Heart right ventricle (tissue), 16 donors: ENCODE results near the gene FAF1. TPM values are rescaled to one million over a fixed set of nuclear protein-coding genes. Genes with fewer than 3 reads are reported as not detected.
A peak's percentile ranks its signal among the peaks of the same experiment; 100 is the strongest.
"Not testable (repeated sequence)": the region's sequence is repeated elsewhere in the genome, so short reads cannot be mapped to it uniquely, and the experiment has no call there.

ENCODE experiments used
- ATAC-seq, 8 donors: fragments of 200-7000 bp; cut with Tn5 transposase; one replicate each; pipeline ENCODE4 v1.9.1; 2020; ENCODE audit warnings: mild to moderate bottlenecking in 8 of 8, moderate library complexity in 8 of 8, moderate number of reproducible peaks in 1 of 8
- DNase-seq, 2 donors: peaks; one replicate each; pipeline ENCODE4 v3.0.0-alpha.2; 2020
- H3K27ac ChIP-seq, 10 donors: fragments of 200-600 bp; sonication (generic) in 2 of 10; one replicate each; pipeline versions ENCODE4 v1.5.0 to v1.8.0; 2020 to 2022; ENCODE audit warnings: mild to moderate bottlenecking in 3 of 10
- H3K27me3 ChIP-seq, 7 donors: fragments of 200-600 bp; one replicate each; pipeline ENCODE4 v1.8.0; 2021 to 2022; ENCODE audit warnings: mild to moderate bottlenecking in 2 of 7
- H3K36me3 ChIP-seq, 9 donors: fragments of 200-600 bp; sonication (generic) in 1 of 9; one replicate each; pipeline versions ENCODE4 v1.5.0 to v1.8.0; 2020 to 2022; ENCODE audit warnings: mild to moderate bottlenecking in 2 of 9
- H3K4me1 ChIP-seq, 9 donors: fragments of 200-600 bp; sonication (generic) in 1 of 9; one replicate each; pipeline versions ENCODE4 v1.5.0 to v1.8.0; 2020 to 2022; ENCODE audit warnings: mild to moderate bottlenecking in 4 of 9
- H3K4me3 ChIP-seq, 10 donors: fragments of 200-600 bp; sonication (generic) in 2 of 10; one replicate each; pipeline versions ENCODE4 v1.5.0 to v1.8.0; 2020 to 2022; ENCODE audit warnings: mild to moderate bottlenecking in 7 of 10, moderate library complexity in 2 of 10
- H3K9me3 ChIP-seq, 11 donors: fragments of 200-600 bp in 10 of 11; sonication (generic) in 2 of 11; one replicate each; pipeline versions ENCODE4 v1.5.0 to v1.8.0; 2013 to 2022; ENCODE audit warnings: mild to moderate bottlenecking in 2 of 11, control low read depth in 1 of 11, moderate library complexity in 1 of 11
- CTCF ChIP-seq, 9 donors: fragments of 200-600 bp; sonication (generic) in 2 of 9; IDR thresholded peaks; one replicate each; pipeline versions ENCODE4 v1.5.0 to v1.8.0; 2021 to 2022; ENCODE audit warnings: antibody characterized with exemption in 9 of 9, mild to moderate bottlenecking in 5 of 9, moderate library complexity in 1 of 9
- WGBS, 2 donors: extraction: QIAGEN DNeasy Blood & Tissue Kit; methylation state at CpG; one replicate each; pipeline ENCODE4 v1.1.7; 2013; ENCODE audit warnings: inconsistent platforms in 1 of 2; 5-methylcytosine and 5-hydroxymethylcytosine counted together
- intact Hi-C, 10 donors: fragments of 100-400 bp; cut with DNase I; formaldehyde crosslinking; loops; one replicate each; pipeline versions ENCODE4 v1.11.1 to v1.14.2; 2022
- polyA plus RNA-seq, 2 donors: library from polyadenylated mRNA; stranded (reverse); fragments of 200-250 nt; gene quantifications; one replicate each; pipeline ENCODE4 v1.2.3, GENCODE V29; 2013
- total RNA-seq, 10 donors: library from RNA; stranded (reverse); fragmentation: NEBNext Ultra II Directional in 3 of 10; extraction: Animal tissue kit (Norgen Biotek cat#: 25700) in 3 of 10; gene quantifications; one replicate each; pipeline versions ENCODE4 v1.2.1 to v1.2.4, GENCODE V29; 2021 to 2023
- donor health status: Arrhythmogenic right ventricular cardiomyopathy.
- donor health status: ischemic (EF 13 %, LVEDD 7.1; RV severe dilation, severe dysfunction).
- donor health status: healthy with polysubstance abuse.
- donor health status: DM: no; HTN: yes; CAD: no.
- donor health status: DM: no; HTN: no; CAD: no.
- donor health status: ischemic (EF 25% LVEDD 6.9; RV normal size, moderate dysfunction).
- donor health status: ischemic (EF 25% LVEDD 5.7; RV mildly dilated, moderate dysfunction).
- donor health status: healthy.
- donor health status: DM: yes; HTN: yes; CAD: no.
- donor health status: Ischemic cardiomyopathy.
- donor health status: ischemic (EF 35%, LVEDD 5.7; RV mildly dilated, moderate dysfunction).
- donor health status: nonischemic (EF 11% LVEDD 7.7; RV severe dilation, severe dysfunction).
- donor health status: DM: yes; HTN: yes; CAD: no.
- donor health status: PGD.
- donor health status: ischemic (EF 29% LVEDD 5.4; RV normal size, mild dysfunction).
- donor health status: nonischemic (EF 23%, LVEDD 6.1; RV moderate dilation, normal function).

FAF1 gene
- total and polyA plus RNA-seq, 12 donors, result 30.9 to 102 (median 88.9) TPM

- Histone ChIP-seq H3K4me1 (peaks cover 0 to 4% (median 0%) of the 10 kb centered on the region in 9 donors), H3K27me3 (no peaks in the 10 kb centered on the region), H3K36me3 (no peaks in the 10 kb centered on the region), H3K27ac (no peak overlapping the region), H3K9me3 (peaks cover 0 to 10% (median 0%) of the 10 kb centered on the region in 11 donors), H3K4me3 (no peak overlapping the region)
- intact Hi-C loops, result no loop called here
- DNase-seq (no peak), ATAC-seq (no peak)
- 62 to 70% methylated on average over 2 of the region's 2 CpGs for WGBS, 2 donors
- no peak for TF ChIP-seq CTCF (IDR thresholded peaks at IDR 0.05)
These were observed 61.3 kb downstream of the FAF1 start for GRCh38 chr1:50898773-50899172.

- Histone ChIP-seq H3K27ac (no peak overlapping the region), H3K9me3 (peaks cover 0 to 10% (median 0%) of the 10 kb centered on the region in 11 donors), H3K27me3 (no peaks in the 10 kb centered on the region), H3K36me3 (no peaks in the 10 kb centered on the region), H3K4me1 (peaks cover 0 to 4% (median 0%) of the 10 kb centered on the region in 9 donors), H3K4me3 (no peak overlapping the region)
- ATAC-seq (no peak), DNase-seq (no peak)
- TF ChIP-seq CTCF (IDR thresholded peaks at IDR 0.05), result no peak
- WGBS, 2 donors, result 94 to 98% methylated on average over 1 of the region's 1 CpG
- intact Hi-C loops, result no loop called here
These were observed 65.7 kb downstream of the FAF1 start for GRCh38 chr1:50894340-50894739.

GRCh38 chr1:50893466-50893865 is 66.6 kb downstream of the FAF1 start:
- no peak for TF ChIP-seq CTCF (IDR thresholded peaks at IDR 0.05)
- H3K4me3 ChIP-seq, result no peak overlapping the region
- no peak for ATAC-seq
- H3K36me3 ChIP-seq, result no peaks in the 10 kb centered on the region
- 100% methylated on average over 1 of the region's 1 CpG for WGBS, 2 donors
- no peak for DNase-seq
- H3K4me1 ChIP-seq, result peaks cover 0 to 4% (median 0%) of the 10 kb centered on the region in 9 donors
- H3K27ac ChIP-seq, result no peak overlapping the region
- peaks cover 0 to 11% (median 0%) of the 10 kb centered on the region in 11 donors for H3K9me3 ChIP-seq
- intact Hi-C loops, result no loop called here
- no peaks in the 10 kb centered on the region for H3K27me3 ChIP-seq

GRCh38 chr1:50887555-50887954 is 72.5 kb downstream of the FAF1 start:
- DNase-seq, ATAC-seq, H3K36me3 ChIP-seq, H3K4me1 ChIP-seq, H3K27ac ChIP-seq, H3K27me3 ChIP-seq, H3K4me3 ChIP-seq, intact Hi-C loops: not testable (repeated sequence)
- WGBS, 2 donors, result 96 to 100% methylated on average over 1 of the region's 1 CpG
- H3K9me3 ChIP-seq, result peaks cover 0 to 30% (median 0%) of the 10 kb centered on the region in 11 donors

GRCh38 chr1:50880373-50880772 is 79.7 kb downstream of the FAF1 start:
- Histone ChIP-seq H3K27ac (no peak overlapping the region), H3K4me1 (peaks cover 0 to 25% (median 15%) of the 10 kb centered on the region in 9 donors), H3K36me3 (no peaks in the 10 kb centered on the region), H3K9me3 (peaks cover 0 to 8% (median 0%) of the 10 kb centered on the region in 11 donors), H3K27me3 (no peaks in the 10 kb centered on the region), H3K4me3 (no peak overlapping the region)
- no peak for TF ChIP-seq CTCF (IDR thresholded peaks at IDR 0.05)
- intact Hi-C loops, result no loop called here
- ATAC-seq, result peak in 1 of 8 donors; percentile 50
- WGBS, 2 donors, result 49% methylated on average over 8 of the region's 8 CpGs
- no peak for DNase-seq
